Measurements from ENCODE around the gene PACS2. TPM values are rescaled to one million over a fixed set of nuclear protein-coding genes. Genes with fewer than 3 reads are reported as not detected.

PACS2 gene
- total and polyA plus RNA-seq, 2 of the 8 experiments (the other 6 are each of a cell fraction or from before 2014, with no cell fraction given), result 38.0 to 62.8 TPM

- TF ChIP-seq MAX (IDR thresholded peaks at IDR 0.05) (no peak), SIX5 (IDR thresholded peaks at IDR 0.05; ENCODE audit: low read depth, low read length) (no peak), KDM4A (IDR thresholded peaks at IDR 0.05; ENCODE audit: low read depth, low read length, severe bottlenecking) (no peak), BACH1 (IDR thresholded peaks at IDR 0.05; ENCODE audit: low read length) (no peak), POU5F1 (IDR thresholded peaks at IDR 0.05; ENCODE audit: low read depth, low read length) (no peak), YY1 (IDR thresholded peaks at IDR 0.05; ENCODE audit: low read depth, low read length) (no peak), RFX5 (IDR thresholded peaks at IDR 0.05; ENCODE audit: borderline replicate concordance, low read depth, low read length) (no peak), RXRA (IDR thresholded peaks at IDR 0.05; ENCODE audit: insufficient read depth, low read depth, low read length) (no peak), CTCF (IDR thresholded peaks at IDR 0.05; ENCODE audit: control extremely low read depth in 1 of 3, insufficient read depth in 1 of 3, low read depth in 1 of 3, low read length in 3 of 3) (no peak), CHD2 (IDR thresholded peaks at IDR 0.05; ENCODE audit: low read length) (no peak), SIN3A (conservative IDR thresholded peaks at IDR 0.05 in 1 of 2, IDR thresholded peaks at IDR 0.05 in 1 of 2; ENCODE audit: low read depth in 1 of 2, low read length in 2 of 2) (no peak)
Observed at GRCh38 chr14:105445901-105446845, 131.6 kb downstream of the PACS2 start (continued).

Measured in H1 (cell line).